Globus pallidus (tissue), 1 donor: Measurements from ENCODE around the gene SH3TC1.

ENCODE experiments used
- DNase-seq: peaks from one replicate; pipeline ENCODE4 v3.0.0-alpha.2; 2015; ENCODE audit warnings: low spot score

SH3TC1 gene

GRCh38 chr4:8163436-8164193 is 35.5 kb upstream of the SH3TC1 start:
- DNase-seq, result no peak

GRCh38 chr4:8164194-8164565 is 34.9 kb upstream of the SH3TC1 start:
- DNase-seq, result no peak

- DNase-seq, result no peak
Measured at GRCh38 chr4:8164687-8165086, 34.4 kb upstream of the SH3TC1 start.

- DNase-seq, result no peak
Measured at GRCh38 chr4:8165374-8165896, 33.7 kb upstream of the SH3TC1 start.

GRCh38 chr4:8167291-8167690 is 31.8 kb upstream of the SH3TC1 start:
- no peak for DNase-seq

GRCh38 chr4:8167815-8168214 is 31.3 kb upstream of the SH3TC1 start:
- DNase-seq, result no peak

- no peak for DNase-seq
Measured at GRCh38 chr4:8168232-8168631, 30.9 kb upstream of the SH3TC1 start.

GRCh38 chr4:8168832-8169598 is 30.1 kb upstream of the SH3TC1 start:
- DNase-seq, result no peak

GRCh38 chr4:8169763-8170162 is 29.3 kb upstream of the SH3TC1 start:
- no peak for DNase-seq

GRCh38 chr4:8170341-8170740 is 28.7 kb upstream of the SH3TC1 start:
- DNase-seq, result no peak

GRCh38 chr4:8171266-8171665 is 27.8 kb upstream of the SH3TC1 start:
- DNase-seq, result no peak

- no peak for DNase-seq
Measured at GRCh38 chr4:8171984-8172924, 26.8 kb upstream of the SH3TC1 start.

GRCh38 chr4:8173492-8174242 is 25.4 kb upstream of the SH3TC1 start:
- DNase-seq, result no peak

GRCh38 chr4:8174970-8175369 is 24.1 kb upstream of the SH3TC1 start:
- no peak for DNase-seq

- no peak for DNase-seq
Measured at GRCh38 chr4:8175686-8176085, 23.4 kb upstream of the SH3TC1 start.

- no peak for DNase-seq
Measured at GRCh38 chr4:8176547-8177399, 22.3 kb upstream of the SH3TC1 start.

GRCh38 chr4:8177552-8177951 is 21.5 kb upstream of the SH3TC1 start:
- DNase-seq, result no peak

- DNase-seq, result no peak
Measured at GRCh38 chr4:8177956-8178355, 21.1 kb upstream of the SH3TC1 start.

- no peak for DNase-seq
Measured at GRCh38 chr4:8179074-8179473, 20.0 kb upstream of the SH3TC1 start.

GRCh38 chr4:8179771-8180170 is 19.3 kb upstream of the SH3TC1 start:
- DNase-seq, result no peak
